ENCODE measurements around the gene HDAC4. TPM values are rescaled to one million over a fixed set of nuclear protein-coding genes. Genes with fewer than 3 reads are reported as not detected.

Gene HDAC4
- total and polyA plus RNA-seq, 4 donors = 2.9 to 37.2 (median 4.4) TPM

DNA sequence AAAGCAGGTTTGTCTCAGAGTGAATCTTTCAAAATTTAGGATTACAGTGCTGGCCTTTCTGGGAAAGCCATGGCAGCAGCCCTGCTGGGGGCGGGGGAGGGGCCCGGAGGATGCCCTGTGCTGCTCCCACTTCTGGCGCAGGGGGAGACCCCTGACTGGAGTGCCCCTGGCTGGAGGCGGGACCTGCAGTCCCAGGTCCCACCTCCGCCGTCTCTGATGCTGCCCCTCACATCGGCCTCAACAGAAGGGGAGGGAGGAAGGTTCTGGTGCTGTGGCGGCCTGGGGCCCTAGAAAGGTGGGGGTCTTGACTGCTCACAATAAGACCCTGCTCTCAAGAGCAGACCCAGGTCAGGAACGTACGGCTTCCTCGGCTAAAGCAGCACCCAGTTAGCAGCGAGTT, 336.6 kb downstream of the HDAC4 start:
- 97% methylated on average over 12 of the region's 12 CpGs for WGBS

DNA sequence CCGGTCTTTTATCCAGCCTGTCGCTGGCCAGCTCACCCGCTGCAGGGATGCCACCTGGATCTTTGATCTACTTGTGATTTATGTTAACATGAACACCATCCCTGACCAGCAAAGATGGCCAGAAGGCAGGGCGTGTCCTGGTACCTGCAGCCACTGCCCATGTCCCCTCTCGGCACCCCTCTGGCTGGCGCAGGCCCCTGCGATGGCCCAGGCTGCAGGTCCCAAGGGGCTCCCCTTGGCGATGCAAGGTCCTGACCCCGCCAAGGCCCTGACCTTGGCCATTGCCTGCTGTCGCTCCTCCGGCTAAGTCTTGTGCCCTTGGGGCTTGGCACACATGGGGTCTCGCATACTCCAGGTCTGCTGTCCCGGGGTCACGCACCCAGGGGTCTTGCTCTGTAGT, 338.1 kb downstream of the HDAC4 start:
- peaks cover 3 to 44% (median 21%) of the 10 kb centered on the region in 4 donors for H3K36me3 ChIP-seq (ENCODE audit: control insufficient read depth in 4 of 4, insufficient read depth in 3 of 4, low read depth in 1 of 4, low read length in 3 of 4)
- no peaks in the 10 kb centered on the region for H3K4me1 ChIP-seq (ENCODE audit: control insufficient read depth in 4 of 4, insufficient read depth in 4 of 4, low read length in 3 of 4)
- no peak overlapping the region for H3K27ac ChIP-seq (ENCODE audit: low read depth in 1 of 2, low read length in 2 of 2)
- no peaks in the 10 kb centered on the region for H3K27me3 ChIP-seq (ENCODE audit: control insufficient read depth in 4 of 4, insufficient read depth in 4 of 4, low read length in 3 of 4)
- no peak for DNase-seq (ENCODE audit: low spot score)
- no peak overlapping the region for H3K4me3 ChIP-seq (ENCODE audit: low read depth in 1 of 3, low read length in 3 of 3)
- TF ChIP-seq JUND (IDR thresholded peaks at IDR 0.05) (no peak), RXRA (IDR thresholded peaks at IDR 0.05) (no peak), TAF1 (conservative IDR thresholded peaks at IDR 0.05) (no peak), FOXA1 (IDR thresholded peaks at IDR 0.05) (no peak), NR2F2 (IDR thresholded peaks at IDR 0.05) (no peak), EGR1 (IDR thresholded peaks at IDR 0.05; ENCODE audit: low read depth in 2 of 2) (no peak), YY1 (IDR thresholded peaks at IDR 0.05) (no peak)
- TF ChIP-seq, protein P1, sequence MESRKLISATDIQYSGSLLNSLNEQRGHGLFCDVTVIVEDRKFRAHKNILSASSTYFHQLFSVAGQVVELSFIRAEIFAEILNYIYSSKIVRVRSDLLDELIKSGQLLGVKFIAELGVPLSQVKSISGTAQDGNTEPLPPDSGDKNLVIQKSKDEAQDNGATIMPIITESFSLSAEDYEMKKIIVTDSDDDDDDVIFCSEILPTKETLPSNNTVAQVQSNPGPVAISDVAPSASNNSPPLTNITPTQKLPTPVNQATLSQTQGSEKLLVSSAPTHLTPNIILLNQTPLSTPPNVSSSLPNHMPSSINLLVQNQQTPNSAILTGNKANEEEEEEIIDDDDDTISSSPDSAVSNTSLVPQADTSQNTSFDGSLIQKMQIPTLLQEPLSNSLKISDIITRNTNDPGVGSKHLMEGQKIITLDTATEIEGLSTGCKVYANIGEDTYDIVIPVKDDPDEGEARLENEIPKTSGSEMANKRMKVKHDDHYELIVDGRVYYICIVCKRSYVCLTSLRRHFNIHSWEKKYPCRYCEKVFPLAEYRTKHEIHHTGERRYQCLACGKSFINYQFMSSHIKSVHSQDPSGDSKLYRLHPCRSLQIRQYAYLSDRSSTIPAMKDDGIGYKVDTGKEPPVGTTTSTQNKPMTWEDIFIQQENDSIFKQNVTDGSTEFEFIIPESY (IDR thresholded peaks at IDR 0.05) = no peak
- TF ChIP-seq, protein P2, sequence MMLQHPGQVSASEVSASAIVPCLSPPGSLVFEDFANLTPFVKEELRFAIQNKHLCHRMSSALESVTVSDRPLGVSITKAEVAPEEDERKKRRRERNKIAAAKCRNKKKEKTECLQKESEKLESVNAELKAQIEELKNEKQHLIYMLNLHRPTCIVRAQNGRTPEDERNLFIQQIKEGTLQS (IDR thresholded peaks at IDR 0.05) = no peak
- H3K9me3 ChIP-seq (ENCODE audit: control insufficient read depth in 4 of 4, low read length in 3 of 4) = no peaks in the 10 kb centered on the region
- 96% methylated on average over 14 of the region's 14 CpGs for WGBS
- no peak overlapping the region for H3K9ac ChIP-seq (ENCODE audit: low read depth in 1 of 2, low read length in 2 of 2)

More for the DNA sequence above, 336.6 kb downstream of the HDAC4 start:
- Histone ChIP-seq H3K4me1 (ENCODE audit: control insufficient read depth in 4 of 4, insufficient read depth in 4 of 4, low read length in 3 of 4) (no peaks in the 10 kb centered on the region), H3K9me3 (ENCODE audit: control insufficient read depth in 4 of 4, low read length in 3 of 4) (no peaks in the 10 kb centered on the region), H3K27ac (ENCODE audit: low read depth in 1 of 2, low read length in 2 of 2) (no peak overlapping the region), H3K9ac (ENCODE audit: low read depth in 1 of 2, low read length in 2 of 2) (no peak overlapping the region), H3K36me3 (ENCODE audit: control insufficient read depth in 4 of 4, insufficient read depth in 3 of 4, low read depth in 1 of 4, low read length in 3 of 4) (peaks cover 2 to 45% (median 20%) of the 10 kb centered on the region in 4 donors), H3K4me3 (ENCODE audit: low read depth in 1 of 3, low read length in 3 of 3) (no peak overlapping the region), H3K27me3 (ENCODE audit: control insufficient read depth in 4 of 4, insufficient read depth in 4 of 4, low read length in 3 of 4) (no peaks in the 10 kb centered on the region)
- TF ChIP-seq, protein P3, sequence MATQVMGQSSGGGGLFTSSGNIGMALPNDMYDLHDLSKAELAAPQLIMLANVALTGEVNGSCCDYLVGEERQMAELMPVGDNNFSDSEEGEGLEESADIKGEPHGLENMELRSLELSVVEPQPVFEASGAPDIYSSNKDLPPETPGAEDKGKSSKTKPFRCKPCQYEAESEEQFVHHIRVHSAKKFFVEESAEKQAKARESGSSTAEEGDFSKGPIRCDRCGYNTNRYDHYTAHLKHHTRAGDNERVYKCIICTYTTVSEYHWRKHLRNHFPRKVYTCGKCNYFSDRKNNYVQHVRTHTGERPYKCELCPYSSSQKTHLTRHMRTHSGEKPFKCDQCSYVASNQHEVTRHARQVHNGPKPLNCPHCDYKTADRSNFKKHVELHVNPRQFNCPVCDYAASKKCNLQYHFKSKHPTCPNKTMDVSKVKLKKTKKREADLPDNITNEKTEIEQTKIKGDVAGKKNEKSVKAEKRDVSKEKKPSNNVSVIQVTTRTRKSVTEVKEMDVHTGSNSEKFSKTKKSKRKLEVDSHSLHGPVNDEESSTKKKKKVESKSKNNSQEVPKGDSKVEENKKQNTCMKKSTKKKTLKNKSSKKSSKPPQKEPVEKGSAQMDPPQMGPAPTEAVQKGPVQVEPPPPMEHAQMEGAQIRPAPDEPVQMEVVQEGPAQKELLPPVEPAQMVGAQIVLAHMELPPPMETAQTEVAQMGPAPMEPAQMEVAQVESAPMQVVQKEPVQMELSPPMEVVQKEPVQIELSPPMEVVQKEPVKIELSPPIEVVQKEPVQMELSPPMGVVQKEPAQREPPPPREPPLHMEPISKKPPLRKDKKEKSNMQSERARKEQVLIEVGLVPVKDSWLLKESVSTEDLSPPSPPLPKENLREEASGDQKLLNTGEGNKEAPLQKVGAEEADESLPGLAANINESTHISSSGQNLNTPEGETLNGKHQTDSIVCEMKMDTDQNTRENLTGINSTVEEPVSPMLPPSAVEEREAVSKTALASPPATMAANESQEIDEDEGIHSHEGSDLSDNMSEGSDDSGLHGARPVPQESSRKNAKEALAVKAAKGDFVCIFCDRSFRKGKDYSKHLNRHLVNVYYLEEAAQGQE (IDR thresholded peaks at IDR 0.05) = no peak
- TF ChIP-seq EGR1 (IDR thresholded peaks at IDR 0.05; ENCODE audit: low read depth in 2 of 2) = no peak
- TF ChIP-seq RAD21 (IDR thresholded peaks at IDR 0.05) = no peak
- no peak for TF ChIP-seq FOXA2 (IDR thresholded peaks at IDR 0.05)
- TF ChIP-seq SP1 (IDR thresholded peaks at IDR 0.05) = no peak
- no peak for DNase-seq (ENCODE audit: low spot score)
